ENCODE data around the gene RUBCNL. TPM values are rescaled to one million over a fixed set of nuclear protein-coding genes. Genes with fewer than 3 reads are reported as not detected.

RUBCNL gene
- total and polyA plus RNA-seq, 2 experiments from 2014 or later = 0.44 to 1.0 TPM

GRCh38 chr13:46361276-46361934 lies 25.6 kb downstream of the RUBCNL start:
- no peak overlapping the region for H3K4me2 ChIP-seq
- 91% methylated on average over 7 of the region's 7 CpGs for WGBS (ENCODE audit: low lambda C conversion rate, missing lambda C conversion rate)
- H3K27ac ChIP-seq = no peak overlapping the region
- no peaks in the 10 kb centered on the region for H3K9me3 ChIP-seq (ENCODE audit: low read depth)
- no peaks in the 10 kb centered on the region for H3K27me3 ChIP-seq
- TF ChIP-seq EZH2 (IDR thresholded peaks at IDR 0.05; ENCODE audit: borderline replicate concordance) = no peak
- no peak for TF ChIP-seq CTCF (IDR thresholded peaks at IDR 0.05; ENCODE audit: poor library complexity)
- no peak for TF ChIP-seq EZH2phosphoT487 (IDR thresholded peaks at IDR 0.05; ENCODE audit: low read depth, severe bottlenecking, unreplicated experiment)
- no peaks in the 10 kb centered on the region for H4K20me1 ChIP-seq (ENCODE audit: insufficient read depth, poor library complexity, severe bottlenecking)
- H2AFZ ChIP-seq = no peak overlapping the region
- H3K9me2 ChIP-seq (replicated peaks; ENCODE audit: insufficient read depth) = no peaks in the 10 kb centered on the region
- H3K36me3 ChIP-seq (replicated peaks; ENCODE audit: insufficient read depth, low read depth) = no peaks in the 10 kb centered on the region
- no peaks in the 10 kb centered on the region for H3K79me2 ChIP-seq
- no peaks in the 10 kb centered on the region for H3K4me1 ChIP-seq (ENCODE audit: insufficient read depth)
- no peak for DNase-seq (ENCODE audit: low spot score)
- no peak overlapping the region for H3K4me3 ChIP-seq

- Histone ChIP-seq H3K4me2 (no peak overlapping the region), H3K79me2 (no peaks in the 10 kb centered on the region), H3K27me3 (no peaks in the 10 kb centered on the region), H3K4me3 (no peak overlapping the region), H3K27ac (no peak overlapping the region), H3K36me3 (replicated peaks; ENCODE audit: insufficient read depth, low read depth) (no peaks in the 10 kb centered on the region), H3K9me3 (ENCODE audit: low read depth) (no peaks in the 10 kb centered on the region), H3K9me2 (replicated peaks; ENCODE audit: insufficient read depth) (no peaks in the 10 kb centered on the region), H3K4me1 (ENCODE audit: insufficient read depth) (no peaks in the 10 kb centered on the region), H4K20me1 (ENCODE audit: insufficient read depth, poor library complexity, severe bottlenecking) (no peaks in the 10 kb centered on the region), H2AFZ (no peak overlapping the region)
- no peak for DNase-seq (ENCODE audit: low spot score)
- TF ChIP-seq EZH2 (IDR thresholded peaks at IDR 0.05; ENCODE audit: borderline replicate concordance) (no peak), EZH2phosphoT487 (IDR thresholded peaks at IDR 0.05; ENCODE audit: low read depth, severe bottlenecking, unreplicated experiment) (no peak)
- WGBS (ENCODE audit: low lambda C conversion rate, missing lambda C conversion rate) = 84% methylated on average over 3 of the region's 3 CpGs
Observed at GRCh38 chr13:46360604-46361003, 26.4 kb downstream of the RUBCNL start.

DNA sequence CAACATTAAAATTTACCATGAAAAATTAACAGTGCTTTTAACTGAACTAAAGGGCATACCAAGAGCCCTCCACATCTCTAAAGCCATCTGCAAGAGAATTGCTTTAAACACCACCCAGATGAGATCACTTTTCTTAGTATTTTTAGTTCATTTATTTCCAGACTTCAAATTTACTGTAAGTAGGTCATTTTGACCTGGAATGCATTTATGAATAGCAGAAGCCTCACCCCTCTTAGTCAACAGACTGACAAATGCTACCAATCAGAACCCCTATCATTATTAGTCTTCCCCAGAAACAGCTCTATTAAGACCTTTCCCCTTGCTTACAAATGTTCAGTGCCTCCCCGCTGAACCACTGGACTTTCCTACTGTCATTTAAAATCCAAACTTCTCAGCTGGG lies 27.3 kb downstream of the RUBCNL start:
- H3K4me2 ChIP-seq = no peak overlapping the region
- no peak overlapping the region for H3K27ac ChIP-seq
- H4K20me1 ChIP-seq (ENCODE audit: insufficient read depth, poor library complexity, severe bottlenecking) = no peaks in the 10 kb centered on the region
- H3K27me3 ChIP-seq = no peaks in the 10 kb centered on the region
- H3K4me3 ChIP-seq = no peak overlapping the region
- no peak for DNase-seq (ENCODE audit: low spot score)
- WGBS (ENCODE audit: low lambda C conversion rate, missing lambda C conversion rate) = 75% methylated on average over 1 of the region's 1 CpG
- H3K79me2 ChIP-seq = no peaks in the 10 kb centered on the region
- H2AFZ ChIP-seq = no peak overlapping the region
- TF ChIP-seq EZH2phosphoT487 (IDR thresholded peaks at IDR 0.05; ENCODE audit: low read depth, severe bottlenecking, unreplicated experiment) (no peak), EZH2 (IDR thresholded peaks at IDR 0.05; ENCODE audit: borderline replicate concordance) (no peak), CTCF (IDR thresholded peaks at IDR 0.05; ENCODE audit: poor library complexity) (no peak)
- H3K9me3 ChIP-seq (ENCODE audit: low read depth) = no peaks in the 10 kb centered on the region
- H3K9me2 ChIP-seq (replicated peaks; ENCODE audit: insufficient read depth) = no peaks in the 10 kb centered on the region
- no peaks in the 10 kb centered on the region for H3K4me1 ChIP-seq (ENCODE audit: insufficient read depth)
- no peaks in the 10 kb centered on the region for H3K36me3 ChIP-seq (replicated peaks; ENCODE audit: insufficient read depth, low read depth)

GRCh38 chr13:46355901-46356590 lies 31.0 kb downstream of the RUBCNL start:
- 91% methylated on average over 11 of the region's 11 CpGs for WGBS (ENCODE audit: low lambda C conversion rate, missing lambda C conversion rate)
- Histone ChIP-seq H4K20me1 (ENCODE audit: insufficient read depth, poor library complexity, severe bottlenecking) (no peaks in the 10 kb centered on the region), H3K9me2 (replicated peaks; ENCODE audit: insufficient read depth) (no peaks in the 10 kb centered on the region), H3K4me1 (ENCODE audit: insufficient read depth) (no peaks in the 10 kb centered on the region), H3K27me3 (no peaks in the 10 kb centered on the region), H3K79me2 (no peaks in the 10 kb centered on the region), H3K9me3 (ENCODE audit: low read depth) (no peaks in the 10 kb centered on the region), H3K4me2 (no peak overlapping the region), H2AFZ (no peak overlapping the region), H3K4me3 (no peak overlapping the region), H3K27ac (no peak overlapping the region), H3K36me3 (replicated peaks; ENCODE audit: insufficient read depth, low read depth) (no peaks in the 10 kb centered on the region)
- TF ChIP-seq EZH2 (IDR thresholded peaks at IDR 0.05; ENCODE audit: borderline replicate concordance) (no peak), EZH2phosphoT487 (IDR thresholded peaks at IDR 0.05; ENCODE audit: low read depth, severe bottlenecking, unreplicated experiment) (no peak), CTCF (IDR thresholded peaks at IDR 0.05; ENCODE audit: poor library complexity) (no peak)
- no peak for DNase-seq (ENCODE audit: low spot score)
